ENCODE results near the gene CPA5.

The CPA5 gene

GRCh38 chr7:130344271-130344866, at the start of gene CPA5:
Gene CPA5 (plus strand): TSS chr7:130344816. CDS start chr7:130346486, 1,670 bp downstream.
- DNase-seq (ENCODE audit: extremely low read depth, low read depth) = no peak
- no peak for TF ChIP-seq CTCF (IDR thresholded peaks at IDR 0.05; ENCODE audit: low read depth, low read length, missing control alignments)
- H3K4me3 ChIP-seq (replicated peaks; ENCODE audit: low read depth, low read length) = no peak within 1 kb of the TSS

- H3K4me3 ChIP-seq (replicated peaks; ENCODE audit: low read depth, low read length) = no peak overlapping the region
- no peak for DNase-seq (ENCODE audit: extremely low read depth, low read depth)
- TF ChIP-seq CTCF (IDR thresholded peaks at IDR 0.05; ENCODE audit: low read depth, low read length, missing control alignments) = no peak
These were observed 48.2 kb upstream of the CPA5 start for GRCh38 chr7:130296221-130296951.

GRCh38 chr7:130297628-130298543, 46.7 kb upstream of the CPA5 start:
- H3K4me3 ChIP-seq (replicated peaks; ENCODE audit: low read depth, low read length) = no peak overlapping the region
- no peak for DNase-seq (ENCODE audit: extremely low read depth, low read depth)
- TF ChIP-seq CTCF (IDR thresholded peaks at IDR 0.05; ENCODE audit: low read depth, low read length, missing control alignments) = no peak

- no peak for TF ChIP-seq CTCF (IDR thresholded peaks at IDR 0.05; ENCODE audit: low read depth, low read length, missing control alignments)
- DNase-seq (ENCODE audit: extremely low read depth, low read depth) = no peak
These were observed 45.9 kb upstream of the CPA5 start for GRCh38 chr7:130298544-130299326.

GRCh38 chr7:130299866-130300265, 44.8 kb upstream of the CPA5 start:
- TF ChIP-seq CTCF (IDR thresholded peaks at IDR 0.05; ENCODE audit: low read depth, low read length, missing control alignments) = no peak
- H3K4me3 ChIP-seq (replicated peaks; ENCODE audit: low read depth, low read length) = no peak overlapping the region
- DNase-seq (ENCODE audit: extremely low read depth, low read depth) = no peak

More at GRCh38 chr7:130298544-130299326, 45.9 kb upstream of the CPA5 start:
- no peak overlapping the region for H3K4me3 ChIP-seq (replicated peaks; ENCODE audit: low read depth, low read length)

GRCh38 chr7:130301501-130302020, 43.1 kb upstream of the CPA5 start:
- H3K4me3 ChIP-seq (replicated peaks; ENCODE audit: low read depth, low read length) = no peak overlapping the region
- TF ChIP-seq CTCF (IDR thresholded peaks at IDR 0.05; ENCODE audit: low read depth, low read length, missing control alignments) = no peak
- no peak for DNase-seq (ENCODE audit: extremely low read depth, low read depth)
